ENCODE results near the gene TXNRD2. TPM values are rescaled to one million over a fixed set of nuclear protein-coding genes. Genes with fewer than 3 reads are reported as not detected.

TXNRD2 gene
- total RNA-seq (2022; extraction: Qiagen RNA extraction; ENCODE audit: low read depth), result 26.1 to 43.0 TPM (median 34.7 TPM) in 5 replicates

GRCh38 chr22:19941365-19942082 lies at the start of gene TXNRD2, which contains the start of gene COMT:
TSS of gene TXNRD2 (minus strand) at chr22:19941818. CDS start at chr22:19941803, 15 bp downstream.
TSS of gene COMT (plus strand) at chr22:19941772. CDS start at chr22:19962527, 20,755 bp downstream.

GRCh38 chr22:19854778-19855503 lies 86.7 kb downstream of the TXNRD2 start, which contains the start of the genes GNB1L and RTL10:
TSS of gene GNB1L (minus strand) at chr22:19854874. CDS start at chr22:19821355, 33,519 bp downstream.
TSS of gene RTL10 (minus strand) at chr22:19854874. CDS start at chr22:19852261, 2,613 bp downstream.

Other genes with a start within 250 kb of the TXNRD2 start
- gene SEPTIN5, start 227.3 kb downstream of the TXNRD2 start, total RNA-seq (2022; extraction: Qiagen RNA extraction; ENCODE audit: low read depth), result 7.0 to 10.2 TPM (median 9.5 TPM) in 5 replicates
- 0.45 to 1.9 TPM (median 1.5 TPM) in 5 replicates for gene GP1BB, start 218.3 kb downstream of the TXNRD2 start, total RNA-seq (2022; extraction: Qiagen RNA extraction; ENCODE audit: low read depth)
- gene TBX1, start 181.0 kb downstream of the TXNRD2 start, total RNA-seq (2022; extraction: Qiagen RNA extraction; ENCODE audit: low read depth), result 2.2 to 4.7 TPM (median 4.2 TPM) in 5 replicates
- 15.4 to 19.6 TPM (median 18.4 TPM) in 5 replicates for gene GNB1L, start 86.9 kb downstream of the TXNRD2 start, total RNA-seq (2022; extraction: Qiagen RNA extraction; ENCODE audit: low read depth)
- gene RTL10, start 86.9 kb downstream of the TXNRD2 start, total RNA-seq (2022; extraction: Qiagen RNA extraction; ENCODE audit: low read depth), result 5.0 to 8.4 TPM (median 7.8 TPM) in 5 replicates
- 121 to 166 TPM (median 154 TPM) in 5 replicates for gene COMT, start within 50 bp of the TXNRD2 start, total RNA-seq (2022; extraction: Qiagen RNA extraction; ENCODE audit: low read depth)
- 1.6 to 3.4 TPM (median 2.1 TPM) in 5 replicates for gene ARVCF, start 75.0 kb upstream of the TXNRD2 start, total RNA-seq (2022; extraction: Qiagen RNA extraction; ENCODE audit: low read depth)
- 10.8 to 17.2 TPM (median 12.7 TPM) in 5 replicates for gene TANGO2, start 79.3 kb upstream of the TXNRD2 start, total RNA-seq (2022; extraction: Qiagen RNA extraction; ENCODE audit: low read depth)
- gene DGCR8, start 138.4 kb upstream of the TXNRD2 start, total RNA-seq (2022; extraction: Qiagen RNA extraction; ENCODE audit: low read depth), result 17.8 to 20.0 TPM (median 18.9 TPM) in 5 replicates
- 269 to 301 TPM (median 292 TPM) in 5 replicates for gene RANBP1, start 174.3 kb upstream of the TXNRD2 start, total RNA-seq (2022; extraction: Qiagen RNA extraction; ENCODE audit: low read depth)
- 18.7 to 24.7 TPM (median 22.9 TPM) in 5 replicates for gene TRMT2A, start 175.4 kb upstream of the TXNRD2 start, total RNA-seq (2022; extraction: Qiagen RNA extraction; ENCODE audit: low read depth)
- gene ZDHHC8, start 190.0 kb upstream of the TXNRD2 start, total RNA-seq (2022; extraction: Qiagen RNA extraction; ENCODE audit: low read depth), result 23.0 to 37.1 TPM (median 34.3 TPM) in 5 replicates
- gene CCDC188, start 209.2 kb upstream of the TXNRD2 start, total RNA-seq (2022; extraction: Qiagen RNA extraction; ENCODE audit: low read depth), result not detected in 5 replicates